ENCODE results near the gene KRTAP5-2. TPM values are rescaled to one million over a fixed set of nuclear protein-coding genes. Genes with fewer than 3 reads are reported as not detected.

The KRTAP5-2 gene
- total RNA-seq, 2 donors from 2014 or later: not detected

DNA sequence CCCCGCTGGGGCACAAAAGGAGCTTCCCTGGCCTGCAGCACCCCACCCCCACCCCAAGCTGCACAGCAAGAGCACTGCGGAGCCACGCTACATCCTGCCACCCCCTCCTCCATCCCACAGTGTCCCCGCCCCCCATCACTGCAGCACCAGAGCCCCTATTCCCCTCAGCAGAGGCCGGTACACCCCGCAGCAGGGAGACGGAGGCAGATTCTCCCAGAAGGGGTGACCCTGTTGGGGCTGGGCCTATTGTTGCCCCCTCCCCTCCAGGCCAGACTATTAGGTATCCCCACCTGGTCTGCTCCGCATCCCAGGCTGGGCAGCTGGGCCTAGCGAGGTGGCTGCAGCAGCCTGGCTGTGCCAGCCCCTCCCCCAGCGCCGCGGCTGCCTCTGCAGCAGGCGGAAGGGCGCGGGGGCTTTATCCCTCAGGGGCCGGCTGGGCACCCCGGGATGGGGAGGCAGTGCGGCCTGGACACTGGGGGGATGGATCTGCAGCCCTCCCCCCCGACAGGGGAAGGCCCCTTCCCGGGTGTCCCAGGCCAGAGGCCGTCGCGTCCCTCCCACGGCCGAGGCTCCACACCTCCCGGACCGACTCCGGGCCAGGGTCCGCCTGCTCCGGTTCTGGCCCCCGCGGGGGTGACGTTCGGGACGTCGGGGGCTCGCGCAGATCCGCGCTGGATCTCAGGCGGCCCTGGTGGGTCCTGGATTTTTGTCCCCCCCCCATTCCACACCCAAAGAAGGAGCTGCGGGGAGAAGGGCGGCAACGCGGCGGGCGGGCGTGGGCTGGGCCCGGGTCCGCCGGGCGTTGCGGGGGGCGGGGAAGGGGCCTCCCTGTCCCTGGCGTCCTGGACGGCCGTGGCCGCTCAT is 27.0 kb downstream of the KRTAP5-2 start:
- peak overlapping the region; percentile 67 to 69 for H3K27ac ChIP-seq
- H3K4me1 ChIP-seq (ENCODE audit: control insufficient read depth in 1 of 2, low read depth in 2 of 2): peaks cover 14 to 63% of the 10 kb centered on the region in 2 donors
- no peak for TF ChIP-seq CTCF (IDR thresholded peaks at IDR 0.05)
- H3K9me3 ChIP-seq: no peaks in the 10 kb centered on the region
- no peaks in the 10 kb centered on the region for H3K36me3 ChIP-seq
- H3K4me3 ChIP-seq: peak overlapping the region; percentile 94
- ATAC-seq (ENCODE audit: insufficient number of reproducible peaks, low FRiP score, low read depth) (no peak), DNase-seq (ENCODE audit: low spot score) (no peak)
- H3K27me3 ChIP-seq (replicated peaks; ENCODE audit: insufficient read depth): no peaks in the 10 kb centered on the region

- Histone ChIP-seq H3K27ac (peak overlapping the region in 1 of 2 donors; percentile 67), H3K4me1 (ENCODE audit: control insufficient read depth in 1 of 2, low read depth in 2 of 2) (peaks cover 14 to 69% of the 10 kb centered on the region in 2 donors)
Measured at GRCh38 chr11:1570531-1570895, 27.6 kb downstream of the KRTAP5-2 start.

GRCh38 chr11:1570001-1570453 is 28.1 kb downstream of the KRTAP5-2 start:
- H3K27me3 ChIP-seq (replicated peaks; ENCODE audit: insufficient read depth): no peaks in the 10 kb centered on the region
- H3K27ac ChIP-seq: no peak overlapping the region
- peaks cover 14 to 74% of the 10 kb centered on the region in 2 donors for H3K4me1 ChIP-seq (ENCODE audit: control insufficient read depth in 1 of 2, low read depth in 2 of 2)
- DNase-seq (ENCODE audit: low spot score) (no peak), ATAC-seq (ENCODE audit: insufficient number of reproducible peaks, low FRiP score, low read depth) (no peak)
- peak overlapping the region; percentile 94 for H3K4me3 ChIP-seq
- TF ChIP-seq CTCF (IDR thresholded peaks at IDR 0.05): no peak
- no peaks in the 10 kb centered on the region for H3K9me3 ChIP-seq
- no peaks in the 10 kb centered on the region for H3K36me3 ChIP-seq

More at GRCh38 chr11:1570531-1570895, 27.6 kb downstream of the KRTAP5-2 start:
- TF ChIP-seq CTCF (IDR thresholded peaks at IDR 0.05): no peak
- DNase-seq (ENCODE audit: low spot score) (no peak), ATAC-seq (ENCODE audit: insufficient number of reproducible peaks, low FRiP score, low read depth) (no peak)
- Histone ChIP-seq H3K36me3 (no peaks in the 10 kb centered on the region), H3K27me3 (replicated peaks; ENCODE audit: insufficient read depth) (no peaks in the 10 kb centered on the region), H3K9me3 (no peaks in the 10 kb centered on the region), H3K4me3 (peak overlapping the region; percentile 94)

DNA sequence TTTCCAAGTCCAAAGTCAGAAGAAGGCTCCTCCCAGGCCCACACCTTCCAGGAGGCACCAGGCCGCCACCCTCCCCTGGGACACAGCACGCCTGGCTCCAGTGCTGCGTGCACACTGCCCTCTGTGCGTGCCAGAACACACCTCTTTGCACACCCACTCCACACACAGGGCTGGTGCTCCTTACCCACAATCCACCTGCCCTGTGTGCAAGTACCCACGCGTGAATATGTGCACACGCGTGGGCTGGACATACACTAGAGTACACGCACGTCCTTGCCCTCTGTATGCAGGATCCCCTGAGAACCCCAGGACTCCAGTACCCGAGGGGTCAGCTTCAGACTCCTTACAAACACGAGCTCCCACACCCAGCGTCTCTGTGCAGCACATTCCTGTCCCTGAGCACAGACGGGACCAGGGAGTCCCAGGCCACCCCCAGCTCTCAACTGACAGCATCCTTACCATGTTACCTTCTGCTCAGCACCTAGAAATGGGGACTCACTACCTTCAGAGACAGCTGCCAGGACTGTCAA is 28.8 kb downstream of the KRTAP5-2 start:
- DNase-seq (ENCODE audit: low spot score) (no peak), ATAC-seq (ENCODE audit: insufficient number of reproducible peaks, low FRiP score, low read depth) (no peak)
- peaks cover 14 to 78% of the 10 kb centered on the region in 2 donors for H3K4me1 ChIP-seq (ENCODE audit: control insufficient read depth in 1 of 2, low read depth in 2 of 2)

More for the DNA sequence above, 28.8 kb downstream of the KRTAP5-2 start:
- no peaks in the 10 kb centered on the region for H3K9me3 ChIP-seq
- no peaks in the 10 kb centered on the region for H3K27me3 ChIP-seq (replicated peaks; ENCODE audit: insufficient read depth)
- TF ChIP-seq CTCF (IDR thresholded peaks at IDR 0.05): no peak
- no peaks in the 10 kb centered on the region for H3K36me3 ChIP-seq
- no peak overlapping the region for H3K27ac ChIP-seq
- no peak overlapping the region for H3K4me3 ChIP-seq

All from thoracic aorta (tissue), 2 donors.